Fibroblast of lung (primary cell): ENCODE data around the gene ANKRD30A. TPM values are rescaled to one million over a fixed set of nuclear protein-coding genes. Genes with fewer than 3 reads are reported as not detected.

ENCODE experiments used
- DNase-seq, 2 donors: peaks; one replicate each; pipeline versions ENCODE4 v3.0.0 to v3.0.0-alpha.2; 2010; ENCODE audit warnings: low read depth in 2 of 2
- H2AFZ ChIP-seq: 2 replicates; pipeline ENCODE4 v1.5.1; 2012; ENCODE audit warnings: low read length, control low read depth, inconsistent platforms
- H3K27ac ChIP-seq: 2 replicates; pipeline ENCODE4 v1.5.1; 2011; ENCODE audit warnings: low read length, control low read depth; ENCODE audit not compliant: insufficient read depth
- H3K27me3 ChIP-seq: 2 replicates; pipeline ENCODE4 v1.5.1; 2011; ENCODE audit warnings: mild to moderate bottlenecking, low read length; ENCODE audit not compliant: control insufficient read depth, insufficient read depth
- H3K36me3 ChIP-seq: 2 replicates; pipeline ENCODE4 v1.5.1; 2011; ENCODE audit warnings: low read length; ENCODE audit not compliant: control insufficient read depth, insufficient read depth
- H3K4me1 ChIP-seq: 2 replicates; pipeline ENCODE4 v1.5.1; 2011; ENCODE audit warnings: low read length; ENCODE audit not compliant: control insufficient read depth, insufficient read depth; ENCODE audit errors: extremely low read depth
- H3K4me2 ChIP-seq: 2 replicates; pipeline ENCODE4 v1.5.1; 2011; ENCODE audit warnings: low read length, control low read depth; ENCODE audit not compliant: insufficient read depth; ENCODE audit errors: extremely low read depth
- H3K4me3 ChIP-seq, 4 experiments: fragments of 200-600 bp in 1 of 4; sonication (generic) in 1 of 4; replicated peaks in 1 of 4; 2 replicates each; pipeline ENCODE4 v1.5.1; 2011 to 2016; ENCODE audit warnings: low read length in 4 of 4, low read depth in 3 of 4, mild to moderate bottlenecking in 3 of 4, control low read depth in 2 of 4, inconsistent platforms in 1 of 4, mixed read lengths in 1 of 4; ENCODE audit not compliant: insufficient read depth in 1 of 4; ENCODE audit errors: control extremely low read depth in 1 of 4
- H3K79me2 ChIP-seq: 2 replicates; pipeline ENCODE4 v1.5.1; 2012; ENCODE audit warnings: mild to moderate bottlenecking, low read length, inconsistent platforms; ENCODE audit not compliant: control insufficient read depth, insufficient read depth
- H3K9ac ChIP-seq: 2 replicates; pipeline ENCODE4 v1.5.1; 2011; ENCODE audit warnings: mild to moderate bottlenecking, low read length, control low read depth; ENCODE audit not compliant: insufficient read depth
- H3K9me3 ChIP-seq: 2 replicates; pipeline ENCODE4 v1.5.1; 2012; ENCODE audit warnings: low read depth, low read length; ENCODE audit not compliant: control insufficient read depth, insufficient read depth
- H4K20me1 ChIP-seq: 2 replicates; pipeline ENCODE4 v1.5.1; 2011; ENCODE audit warnings: low read length; ENCODE audit not compliant: control insufficient read depth, insufficient read depth; ENCODE audit errors: extremely low read depth
- CTCF ChIP-seq, 2 donors: IDR thresholded peaks in 1 of 2; conservative IDR thresholded peaks in 1 of 2; 1 replicate in 1 of 2; 2 replicates in 1 of 2; pipeline ENCODE4 v1.5.1; 2011 to 2012; ENCODE audit warnings: low read length in 2 of 2, control low read depth in 1 of 2, inconsistent platforms in 1 of 2, low read depth in 1 of 2, mild to moderate bottlenecking in 1 of 2
- EZH2 ChIP-seq: IDR thresholded peaks from 2 replicates; pipeline ENCODE4 v1.5.1; 2012; ENCODE audit warnings: low read length, control low read depth, mild to moderate bottlenecking; ENCODE audit errors: missing control alignments
- polyA plus RNA-seq, 2 donors: library from polyadenylated mRNA; depleted of rRNA in 1 of 2; stranded (reverse) in 1 of 2; unstranded in 1 of 2; fragments of >200 nt; gene quantifications; 2 replicates each; pipeline ENCODE4 v1.2.1, GENCODE V29; 2011 to 2012; ENCODE audit warnings: missing spikeins in 1 of 2
- total RNA-seq: library from RNA; depleted of rRNA; stranded (reverse); fragments of >200 nt; gene quantifications from 2 replicates; pipeline ENCODE4 v1.2.1, GENCODE V29; 2014

Gene ANKRD30A
- total and polyA plus RNA-seq, 2 donors (not counting 1 experiment from before 2014, with no cell fraction given) = not detected

GRCh38 chr10:37314350-37314749, 189.0 kb downstream of the ANKRD30A start:
- no peak overlapping the region for H2AFZ ChIP-seq

GRCh38 chr10:37314862-37315261, 189.5 kb downstream of the ANKRD30A start:
- H3K4me3 ChIP-seq = no peak overlapping the region
- no peak overlapping the region for H3K4me2 ChIP-seq
- no peaks in the 10 kb centered on the region for H4K20me1 ChIP-seq
- no peaks in the 10 kb centered on the region for H3K79me2 ChIP-seq
- H3K27me3 ChIP-seq = no peaks in the 10 kb centered on the region
- no peak overlapping the region for H3K9ac ChIP-seq
- H3K36me3 ChIP-seq = no peaks in the 10 kb centered on the region
- TF ChIP-seq CTCF (conservative IDR thresholded peaks at IDR 0.05 in 1 of 2, IDR thresholded peaks at IDR 0.05 in 1 of 2; ENCODE audit: low read depth in 1 of 2, low read length in 2 of 2) (no peak), EZH2 (no peak)
- DNase-seq = no peak
- H3K27ac ChIP-seq = no peak overlapping the region
- no peaks in the 10 kb centered on the region for H3K4me1 ChIP-seq
- H2AFZ ChIP-seq = no peak overlapping the region
- H3K9me3 ChIP-seq = no peaks in the 10 kb centered on the region

More at GRCh38 chr10:37314350-37314749, 189.0 kb downstream of the ANKRD30A start:
- Histone ChIP-seq H3K4me2 (no peak overlapping the region), H3K36me3 (no peaks in the 10 kb centered on the region), H3K9ac (no peak overlapping the region), H3K27me3 (no peaks in the 10 kb centered on the region), H4K20me1 (no peaks in the 10 kb centered on the region), H3K27ac (no peak overlapping the region), H3K4me1 (no peaks in the 10 kb centered on the region), H3K9me3 (no peaks in the 10 kb centered on the region), H3K4me3 (no peak overlapping the region), H3K79me2 (no peaks in the 10 kb centered on the region)
- DNase-seq = no peak
- TF ChIP-seq EZH2 (no peak), CTCF (conservative IDR thresholded peaks at IDR 0.05 in 1 of 2, IDR thresholded peaks at IDR 0.05 in 1 of 2; ENCODE audit: low read depth in 1 of 2, low read length in 2 of 2) (no peak)

GRCh38 chr10:37344413-37344812, 219.0 kb downstream of the ANKRD30A start:
- no peaks in the 10 kb centered on the region for H3K4me1 ChIP-seq
- H3K9ac ChIP-seq = no peak overlapping the region
- no peak overlapping the region for H3K4me3 ChIP-seq
- TF ChIP-seq CTCF (conservative IDR thresholded peaks at IDR 0.05 in 1 of 2, IDR thresholded peaks at IDR 0.05 in 1 of 2; ENCODE audit: low read depth in 1 of 2, low read length in 2 of 2) = no peak
- TF ChIP-seq EZH2 = no peak
- H3K27me3 ChIP-seq = no peaks in the 10 kb centered on the region
- no peaks in the 10 kb centered on the region for H3K79me2 ChIP-seq
- no peak for DNase-seq
- no peaks in the 10 kb centered on the region for H3K9me3 ChIP-seq
- H3K36me3 ChIP-seq = no peaks in the 10 kb centered on the region
- no peak overlapping the region for H3K4me2 ChIP-seq
- no peaks in the 10 kb centered on the region for H4K20me1 ChIP-seq
- no peak overlapping the region for H2AFZ ChIP-seq
- H3K27ac ChIP-seq = no peak overlapping the region
